T-helper 17 cell (primary cell): ENCODE measurements around the gene ABCA7. TPM values are rescaled to one million over a fixed set of nuclear protein-coding genes. Genes with fewer than 3 reads are reported as not detected.

Experiments
- ATAC-seq: fragments of 150-1000 bp; cut with Tn5 transposase; 2 replicates; pipeline ENCODE4 v1.10.0; 2021; ENCODE audit warnings: mild to moderate bottlenecking, moderate library complexity
- DNase-seq, 3 donors: peaks; one replicate each; pipeline versions ENCODE4 v3.0.0 to v3.0.0-alpha.2; 2020 to 2021
- H3K9me3 ChIP-seq: one replicate; pipeline ENCODE4 v1.7.0; 2013; ENCODE audit warnings: low read length, mild to moderate bottlenecking; ENCODE audit not compliant: control insufficient read depth, poor library complexity, severe bottlenecking
- H3K27ac Mint-ChIP-seq: one replicate; pipeline ENCODE4 v1.8.0; 2022; ENCODE audit warnings: mild to moderate bottlenecking, moderate library complexity, mixed read lengths
- H3K27me3 Mint-ChIP-seq: one replicate; pipeline ENCODE4 v1.8.0; 2022; ENCODE audit warnings: mixed read lengths
- H3K36me3 Mint-ChIP-seq: one replicate; pipeline ENCODE4 v1.8.0; 2022; ENCODE audit warnings: low read depth, mixed read lengths
- H3K4me1 Mint-ChIP-seq: one replicate; pipeline ENCODE4 v1.8.0; 2022; ENCODE audit warnings: mild to moderate bottlenecking, mixed read lengths
- H3K4me3 Mint-ChIP-seq: one replicate; pipeline ENCODE4 v1.8.0; 2022; ENCODE audit warnings: mild to moderate bottlenecking, moderate library complexity, mixed read lengths
- total RNA-seq, 4 donors: library from RNA in 2 of 4; stranded (reverse) in 2 of 4; gene quantifications; one replicate each; pipeline ENCODE4 v1.2.3 and lab custom pipeline; 2022 to 2026

The ABCA7 gene, protein sequence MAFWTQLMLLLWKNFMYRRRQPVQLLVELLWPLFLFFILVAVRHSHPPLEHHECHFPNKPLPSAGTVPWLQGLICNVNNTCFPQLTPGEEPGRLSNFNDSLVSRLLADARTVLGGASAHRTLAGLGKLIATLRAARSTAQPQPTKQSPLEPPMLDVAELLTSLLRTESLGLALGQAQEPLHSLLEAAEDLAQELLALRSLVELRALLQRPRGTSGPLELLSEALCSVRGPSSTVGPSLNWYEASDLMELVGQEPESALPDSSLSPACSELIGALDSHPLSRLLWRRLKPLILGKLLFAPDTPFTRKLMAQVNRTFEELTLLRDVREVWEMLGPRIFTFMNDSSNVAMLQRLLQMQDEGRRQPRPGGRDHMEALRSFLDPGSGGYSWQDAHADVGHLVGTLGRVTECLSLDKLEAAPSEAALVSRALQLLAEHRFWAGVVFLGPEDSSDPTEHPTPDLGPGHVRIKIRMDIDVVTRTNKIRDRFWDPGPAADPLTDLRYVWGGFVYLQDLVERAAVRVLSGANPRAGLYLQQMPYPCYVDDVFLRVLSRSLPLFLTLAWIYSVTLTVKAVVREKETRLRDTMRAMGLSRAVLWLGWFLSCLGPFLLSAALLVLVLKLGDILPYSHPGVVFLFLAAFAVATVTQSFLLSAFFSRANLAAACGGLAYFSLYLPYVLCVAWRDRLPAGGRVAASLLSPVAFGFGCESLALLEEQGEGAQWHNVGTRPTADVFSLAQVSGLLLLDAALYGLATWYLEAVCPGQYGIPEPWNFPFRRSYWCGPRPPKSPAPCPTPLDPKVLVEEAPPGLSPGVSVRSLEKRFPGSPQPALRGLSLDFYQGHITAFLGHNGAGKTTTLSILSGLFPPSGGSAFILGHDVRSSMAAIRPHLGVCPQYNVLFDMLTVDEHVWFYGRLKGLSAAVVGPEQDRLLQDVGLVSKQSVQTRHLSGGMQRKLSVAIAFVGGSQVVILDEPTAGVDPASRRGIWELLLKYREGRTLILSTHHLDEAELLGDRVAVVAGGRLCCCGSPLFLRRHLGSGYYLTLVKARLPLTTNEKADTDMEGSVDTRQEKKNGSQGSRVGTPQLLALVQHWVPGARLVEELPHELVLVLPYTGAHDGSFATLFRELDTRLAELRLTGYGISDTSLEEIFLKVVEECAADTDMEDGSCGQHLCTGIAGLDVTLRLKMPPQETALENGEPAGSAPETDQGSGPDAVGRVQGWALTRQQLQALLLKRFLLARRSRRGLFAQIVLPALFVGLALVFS (N-terminal part only)
- 100 to 1,000 TPM; 107 to 112 TPM for total RNA-seq
- total RNA-seq (lab: John Stamatoyannopoulos, UW), result 123 to 142 reads per million in 2 donors

DNA sequence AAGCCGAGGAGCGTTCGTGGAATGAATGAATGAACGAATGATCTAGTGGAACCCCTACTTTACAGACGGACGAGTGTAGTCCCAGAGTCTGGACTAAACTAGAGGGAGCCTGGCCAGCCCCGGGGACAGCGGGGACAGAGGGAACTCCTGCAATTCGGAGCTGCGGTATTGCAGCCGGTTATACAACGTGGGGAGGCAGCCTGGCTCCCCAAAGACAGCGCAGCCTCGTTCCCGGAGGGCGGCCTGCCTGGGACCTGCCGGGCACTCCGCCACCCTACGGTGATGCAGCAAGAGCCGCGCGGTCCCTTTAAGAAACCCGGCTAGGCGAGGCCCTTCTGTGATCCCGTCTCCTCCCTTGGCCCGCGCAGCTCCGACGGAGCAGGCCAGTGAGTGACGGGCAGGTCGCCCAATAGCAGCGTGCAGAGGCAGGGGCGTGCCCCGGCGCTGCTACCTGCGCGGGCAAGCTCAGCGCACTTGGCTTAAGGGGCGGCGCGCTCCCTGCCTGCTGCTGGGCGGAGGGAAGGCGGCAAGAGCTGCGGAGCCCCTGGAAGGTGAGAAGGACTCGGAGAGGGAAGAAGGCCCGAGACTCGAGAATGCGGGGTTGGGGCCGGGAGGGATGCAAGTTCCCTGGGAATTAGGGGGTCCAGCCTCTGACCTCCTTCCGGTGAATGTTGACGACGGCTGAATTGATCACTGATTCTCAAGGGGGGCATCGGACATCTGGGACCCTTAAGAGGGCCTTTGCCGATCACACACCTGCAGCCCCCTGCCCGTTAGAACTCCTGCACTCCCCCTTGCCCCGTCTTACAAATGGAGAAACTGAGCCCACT is at the start of gene ABCA7:
TSS of gene ABCA7 (plus strand) at position 462 of the 830 bp plus-strand sequence. CDS start 1,255 bp downstream, outside the sequence.
- Mint-ChIP-seq H3K4me1 (peaks cover 29% of the 10 kb centered on the region), H3K36me3 (peaks cover 7% of the 10 kb centered on the region)
- peak; percentile 94 for ATAC-seq

DNA sequence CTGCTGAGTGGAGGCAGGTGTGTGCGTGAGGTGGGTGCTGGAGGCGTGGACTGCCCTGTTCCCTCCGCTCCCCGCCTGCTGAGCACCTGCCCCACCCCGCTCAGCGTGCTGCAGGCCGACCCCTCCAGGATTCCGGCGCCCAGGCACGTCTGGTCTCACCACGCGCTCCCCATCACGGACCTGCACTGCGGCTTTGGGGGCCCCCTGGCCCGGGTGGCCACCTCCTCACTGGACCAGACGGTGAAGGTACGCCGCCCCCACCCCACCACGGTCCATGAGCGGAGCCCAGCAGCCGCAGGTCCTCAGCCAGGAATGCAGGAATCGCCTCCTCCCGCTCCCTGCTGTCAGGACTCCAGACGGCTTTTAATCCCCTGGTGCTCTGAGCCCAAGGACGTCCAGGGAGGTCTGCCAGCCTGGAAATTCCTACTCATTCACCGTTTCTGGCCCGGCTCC is 49.8 kb upstream of the ABCA7 start:
- no peak overlapping the region for H3K4me3 Mint-ChIP-seq
- no peaks in the 10 kb centered on the region for H3K27me3 Mint-ChIP-seq
- peaks cover 7% of the 10 kb centered on the region for H3K4me1 Mint-ChIP-seq
- no peaks in the 10 kb centered on the region for H3K36me3 Mint-ChIP-seq
- no peak for ATAC-seq
- DNase-seq, result no peak
- no peak overlapping the region for H3K27ac Mint-ChIP-seq
- no peaks in the 10 kb centered on the region for H3K9me3 ChIP-seq

More for the DNA sequence above, at the start of gene ABCA7:
- H3K4me3 Mint-ChIP-seq, result peak within 1 kb of the TSS; percentile 97
- H3K9me3 ChIP-seq, result no peaks in the 10 kb centered on the region
- peak within 1 kb of the TSS; percentile 97 for H3K27ac Mint-ChIP-seq
- no peaks in the 10 kb centered on the region for H3K27me3 Mint-ChIP-seq
- DNase-seq, result peak; percentile 99 to 100 (median 99)

DNA sequence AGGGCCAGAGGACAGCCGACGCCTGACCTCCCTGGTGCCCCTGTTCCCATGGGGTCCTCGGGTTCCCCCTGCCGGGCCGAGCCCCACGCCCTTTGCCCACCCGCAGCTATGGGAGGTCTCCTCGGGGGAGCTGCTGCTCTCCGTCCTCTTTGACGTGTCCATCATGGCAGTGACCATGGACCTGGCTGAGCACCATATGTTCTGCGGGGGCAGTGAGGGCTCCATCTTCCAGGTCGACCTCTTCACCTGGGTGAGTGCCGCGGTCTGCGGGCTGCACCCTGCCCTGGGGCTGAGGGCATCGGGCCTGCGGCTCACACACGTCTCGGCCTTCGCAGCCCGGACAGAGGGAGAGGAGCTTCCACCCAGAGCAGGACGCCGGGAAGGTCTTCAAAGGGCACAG is 49.2 kb upstream of the ABCA7 start:
- Mint-ChIP-seq H3K36me3 (no peaks in the 10 kb centered on the region), H3K27ac (no peak overlapping the region), H3K4me1 (peaks cover 4% of the 10 kb centered on the region), H3K27me3 (no peaks in the 10 kb centered on the region), H3K4me3 (no peak overlapping the region)
- DNase-seq (no peak), ATAC-seq (no peak)
- H3K9me3 ChIP-seq, result no peaks in the 10 kb centered on the region

- DNase-seq (peak; percentile 54 to 62 (median 55)), ATAC-seq (peak; percentile 73)
- peaks cover 8% of the 10 kb centered on the region for H3K4me1 Mint-ChIP-seq
- no peak overlapping the region for H3K27ac Mint-ChIP-seq
- H3K4me3 Mint-ChIP-seq, result no peak overlapping the region
- no peaks in the 10 kb centered on the region for H3K9me3 ChIP-seq
- no peaks in the 10 kb centered on the region for H3K27me3 Mint-ChIP-seq
- no peaks in the 10 kb centered on the region for H3K36me3 Mint-ChIP-seq
These were observed 48.6 kb upstream of the ABCA7 start for GRCh38 chr19:991174-991931.

DNA sequence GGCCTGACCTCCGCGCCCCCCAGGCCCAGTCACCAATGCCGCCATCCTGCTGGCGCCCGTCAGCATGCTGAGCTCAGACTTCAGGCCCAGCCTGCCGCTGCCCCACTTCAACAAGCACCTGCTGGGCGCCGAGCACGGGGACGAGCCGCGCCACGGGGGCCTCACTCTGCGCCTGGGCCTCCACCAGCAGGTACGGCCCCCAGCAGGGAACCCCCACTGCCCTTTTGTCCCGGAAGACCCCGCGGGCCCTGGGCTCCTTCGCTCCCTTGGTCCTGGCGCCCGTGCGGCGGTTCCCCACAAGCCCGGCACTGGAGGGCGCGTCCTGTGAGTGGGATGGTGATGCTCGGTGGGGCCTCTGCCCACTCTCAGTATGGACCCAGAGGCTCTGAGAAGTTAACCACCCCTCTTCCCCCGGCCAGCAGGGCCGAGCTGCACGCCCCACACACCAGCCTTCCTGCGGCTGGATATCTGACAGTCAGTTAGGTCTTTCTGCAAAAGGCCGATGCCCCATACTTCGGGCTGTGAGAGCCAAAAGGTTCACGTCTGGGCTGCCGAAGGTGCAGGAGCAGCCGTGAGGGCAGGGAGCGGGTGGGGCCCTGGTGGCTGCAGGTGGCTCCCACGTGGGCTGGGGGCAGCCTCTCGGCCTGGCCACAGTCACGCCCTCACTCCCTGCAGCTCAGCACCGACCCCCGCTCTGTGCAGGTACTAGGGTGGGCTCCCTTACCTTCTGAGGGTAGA is 47.8 kb upstream of the ABCA7 start:
- ATAC-seq, result no peak
- Mint-ChIP-seq H3K36me3 (no peaks in the 10 kb centered on the region), H3K27ac (no peak overlapping the region), H3K4me1 (peaks cover 6% of the 10 kb centered on the region), H3K27me3 (no peaks in the 10 kb centered on the region), H3K4me3 (no peak overlapping the region)
- H3K9me3 ChIP-seq, result no peaks in the 10 kb centered on the region
- no peak for DNase-seq

DNA sequence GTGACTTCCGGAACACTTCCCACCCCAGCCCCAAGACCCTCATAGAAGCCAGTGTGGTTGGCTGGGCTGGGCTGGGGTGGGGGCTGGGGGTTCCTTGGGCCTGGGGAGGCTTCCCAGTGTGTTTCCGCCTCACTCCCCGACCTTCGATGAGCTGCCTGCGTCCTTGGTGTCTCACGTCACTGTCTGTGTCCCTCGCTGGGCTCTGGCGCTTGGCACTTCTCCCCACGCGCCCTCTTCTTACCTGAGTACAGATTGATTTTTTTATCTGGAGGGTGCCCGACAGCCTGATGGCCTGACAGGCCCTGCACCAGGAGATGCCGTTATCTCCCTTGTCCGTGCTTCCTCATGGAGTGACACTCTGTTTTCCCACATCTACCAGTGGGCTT is 47.2 kb upstream of the ABCA7 start:
- Mint-ChIP-seq H3K27ac (peak overlapping the region; percentile 34), H3K27me3 (no peaks in the 10 kb centered on the region), H3K4me1 (peaks cover 6% of the 10 kb centered on the region), H3K36me3 (no peaks in the 10 kb centered on the region), H3K4me3 (no peak overlapping the region)
- no peak for DNase-seq
- H3K9me3 ChIP-seq, result no peaks in the 10 kb centered on the region
- no peak for ATAC-seq

DNA sequence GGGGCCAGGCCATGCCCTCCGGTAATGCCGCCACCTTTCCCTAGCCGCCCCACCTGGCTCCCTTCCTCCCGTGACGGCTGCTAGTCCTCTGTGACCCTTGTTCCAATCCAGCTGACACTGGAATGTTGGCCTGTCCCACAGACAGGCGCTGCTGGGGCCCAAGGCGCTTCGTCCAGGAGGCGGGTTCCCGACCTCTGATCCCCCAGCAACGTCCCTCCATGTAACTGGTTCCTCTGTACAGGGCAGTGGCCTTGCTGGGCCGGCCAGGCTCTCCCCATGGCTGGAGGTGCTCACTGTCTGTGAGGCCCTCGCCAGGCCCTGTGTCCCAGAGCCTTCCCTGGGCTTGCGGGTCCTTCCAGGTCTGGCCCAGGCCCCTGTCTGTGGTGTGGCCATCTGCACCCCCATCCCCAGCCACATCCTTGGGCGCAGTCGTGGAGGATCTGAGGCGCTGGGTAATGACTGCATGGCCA is 46.5 kb upstream of the ABCA7 start:
- H3K4me1 Mint-ChIP-seq, result peaks cover 9% of the 10 kb centered on the region
- no peaks in the 10 kb centered on the region for H3K9me3 ChIP-seq
- ATAC-seq (no peak), DNase-seq (no peak)
- no peaks in the 10 kb centered on the region for H3K27me3 Mint-ChIP-seq
- peak overlapping the region; percentile 34 for H3K27ac Mint-ChIP-seq
- H3K36me3 Mint-ChIP-seq, result no peaks in the 10 kb centered on the region
- peak overlapping the region; percentile 49 for H3K4me3 Mint-ChIP-seq

DNA sequence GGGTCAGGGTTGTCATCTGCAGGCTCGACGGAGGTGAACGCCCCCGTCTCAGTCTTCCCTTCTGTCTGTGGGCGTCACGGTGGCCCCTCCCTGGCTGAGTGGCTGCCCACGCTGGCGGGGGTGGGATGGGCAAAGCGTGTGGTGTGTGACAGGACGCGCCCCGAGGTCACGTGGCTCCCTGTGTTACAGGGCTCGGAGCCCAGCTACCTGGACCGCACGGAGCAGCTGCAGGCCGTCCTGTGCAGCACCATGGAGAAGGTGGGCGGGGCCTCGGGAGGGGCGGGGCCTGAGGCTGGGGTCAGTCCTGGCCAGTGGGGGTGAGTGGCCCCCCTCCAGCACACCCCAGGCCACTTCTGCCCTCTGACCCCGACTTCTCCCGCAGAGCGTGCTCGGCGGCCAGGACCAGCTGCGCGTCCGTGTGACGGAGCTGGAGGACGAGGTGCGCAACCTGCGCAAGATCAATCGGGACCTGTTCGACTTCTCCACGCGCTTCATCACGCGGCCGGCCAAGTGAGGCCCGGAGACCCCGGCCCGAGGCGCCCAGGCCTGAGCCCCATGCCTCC is 46.0 kb upstream of the ABCA7 start:
- Mint-ChIP-seq H3K27me3 (peaks cover 3% of the 10 kb centered on the region), H3K4me3 (no peak overlapping the region), H3K36me3 (peaks cover 2% of the 10 kb centered on the region), H3K27ac (peak overlapping the region; percentile 34), H3K4me1 (peaks cover 9% of the 10 kb centered on the region)
- ATAC-seq (no peak), DNase-seq (no peak)
- H3K9me3 ChIP-seq, result no peaks in the 10 kb centered on the region

DNA sequence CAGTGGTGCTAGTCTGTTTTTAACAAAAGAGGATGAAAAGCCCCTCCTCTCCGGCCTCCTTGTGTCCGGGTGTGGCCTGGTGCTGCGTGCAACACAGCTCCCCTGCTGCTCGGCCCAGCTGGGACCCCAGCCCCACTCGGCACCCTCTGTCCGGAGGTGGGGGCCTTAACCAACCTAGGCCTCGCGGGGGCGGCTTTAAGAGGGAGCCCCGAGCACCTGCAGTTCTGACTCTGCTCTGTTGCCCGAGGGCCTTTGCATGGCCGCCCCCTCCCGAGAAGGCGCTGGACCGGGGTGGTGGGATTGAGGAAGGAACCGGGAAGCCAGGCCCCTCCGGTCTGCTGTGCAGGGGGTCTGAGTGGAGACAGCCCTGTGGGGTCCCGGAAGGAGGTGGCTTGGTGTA is 45.4 kb upstream of the ABCA7 start:
- Mint-ChIP-seq H3K4me3 (no peak overlapping the region), H3K36me3 (peaks cover 6% of the 10 kb centered on the region), H3K27ac (no peak overlapping the region), H3K27me3 (peaks cover 8% of the 10 kb centered on the region), H3K4me1 (peaks cover 13% of the 10 kb centered on the region)
- no peaks in the 10 kb centered on the region for H3K9me3 ChIP-seq
- DNase-seq, result no peak
- no peak for ATAC-seq

DNA sequence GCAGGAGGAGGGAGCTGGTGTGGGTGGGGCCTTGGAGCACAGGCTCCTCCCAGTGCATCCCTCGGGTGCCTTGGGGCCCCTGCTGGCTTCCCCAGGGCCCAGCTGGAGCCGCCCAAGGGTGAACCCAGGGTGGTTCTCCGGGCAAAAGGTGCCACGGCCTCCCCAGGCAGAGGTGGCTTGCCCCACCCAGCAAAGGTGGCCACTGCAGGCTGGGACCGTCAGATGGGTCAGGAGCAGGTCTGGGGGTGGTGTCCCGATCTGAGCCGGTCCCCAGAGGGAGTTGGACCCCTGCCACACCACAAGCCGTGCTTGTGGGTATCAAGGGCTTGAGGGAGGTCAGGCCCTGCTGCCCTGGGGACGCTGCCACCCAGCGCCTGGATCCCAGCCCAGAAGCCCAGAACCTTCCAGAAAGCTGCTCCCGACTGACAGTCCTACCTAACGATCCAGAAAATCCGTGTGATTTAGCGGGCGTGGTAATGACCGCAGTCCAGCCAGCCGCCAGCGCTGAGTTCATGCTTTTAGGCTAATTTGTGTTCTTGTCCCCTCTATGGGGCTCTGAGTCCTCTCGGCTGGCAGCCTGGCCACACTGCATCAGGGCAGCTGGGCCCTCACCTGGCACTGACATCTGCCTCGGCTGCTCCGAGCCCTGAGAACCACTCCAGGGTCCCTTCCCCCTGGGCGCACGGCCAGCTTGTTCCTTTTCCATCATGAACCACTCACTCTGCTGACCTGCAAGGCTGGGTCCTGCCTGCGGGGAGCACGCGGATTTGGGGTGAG is 44.7 kb upstream of the ABCA7 start:
- no peak for ATAC-seq
- no peaks in the 10 kb centered on the region for H3K9me3 ChIP-seq
- Mint-ChIP-seq H3K4me1 (peaks cover 13% of the 10 kb centered on the region), H3K4me3 (peak overlapping the region; percentile 28), H3K27ac (no peak overlapping the region), H3K27me3 (peaks cover 8% of the 10 kb centered on the region), H3K36me3 (peaks cover 6% of the 10 kb centered on the region)
- no peak for DNase-seq
